BE2C (cell line): Measurements from ENCODE around the gene MYOF.

Source experiments
- DNase-seq: peaks from one replicate; pipeline ENCODE4 v3.0.0-alpha.2; 2020
- H3K27me3 ChIP-seq: fragments of 250-450 bp; sonication (Bioruptor Pico); 2 replicates; pipeline ENCODE4 v1.5.1; 2020; ENCODE audit warnings: mild to moderate bottlenecking
- H3K36me3 ChIP-seq: fragments of 250-450 bp; sonication (Bioruptor Pico); 2 replicates; pipeline ENCODE4 v1.5.1; 2020; ENCODE audit warnings: mild to moderate bottlenecking
- H3K4me1 ChIP-seq: fragments of 250-450 bp; sonication (Bioruptor Pico); 2 replicates; pipeline ENCODE4 v1.5.1; 2020
- H3K4me3 ChIP-seq: 2 replicates; pipeline ENCODE4 v1.5.1; 2011; ENCODE audit warnings: low read depth, low read length
- H3K9me3 ChIP-seq: fragments of 250-450 bp; sonication (Bioruptor Pico); 2 replicates; pipeline ENCODE4 v1.5.1; 2020
- TF ChIP-seq, protein P1 (sequence below): IDR thresholded peaks from 2 replicates; pipeline ENCODE4 v1.5.1; 2012; ENCODE audit warnings: mild to moderate bottlenecking, low read depth, low read length

Gene MYOF

DNA sequence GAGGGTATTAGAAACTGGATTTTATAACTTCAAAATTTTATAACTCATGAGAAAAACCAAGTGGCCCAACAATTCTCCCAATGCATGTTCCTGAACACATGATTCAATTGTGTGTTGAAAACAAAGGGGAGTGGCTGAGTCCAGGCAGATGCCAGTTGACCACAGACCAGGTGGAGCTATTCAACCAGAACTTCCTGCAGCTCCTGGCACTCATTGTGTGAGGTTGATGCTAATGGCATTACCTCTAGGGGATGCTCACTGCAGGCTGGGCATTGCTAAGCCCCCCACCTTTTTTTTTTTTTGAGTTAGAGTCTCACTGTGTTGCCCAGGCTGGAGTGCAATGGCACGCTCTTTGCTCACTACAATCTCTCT, 20.3 kb downstream of the MYOF start:
- no peaks in the 10 kb centered on the region for H3K4me1 ChIP-seq
- DNase-seq, result peak; percentile 18
- H3K36me3 ChIP-seq, result no peaks in the 10 kb centered on the region
- no peaks in the 10 kb centered on the region for H3K27me3 ChIP-seq
- H3K9me3 ChIP-seq, result no peaks in the 10 kb centered on the region
- TF ChIP-seq, protein P1, sequence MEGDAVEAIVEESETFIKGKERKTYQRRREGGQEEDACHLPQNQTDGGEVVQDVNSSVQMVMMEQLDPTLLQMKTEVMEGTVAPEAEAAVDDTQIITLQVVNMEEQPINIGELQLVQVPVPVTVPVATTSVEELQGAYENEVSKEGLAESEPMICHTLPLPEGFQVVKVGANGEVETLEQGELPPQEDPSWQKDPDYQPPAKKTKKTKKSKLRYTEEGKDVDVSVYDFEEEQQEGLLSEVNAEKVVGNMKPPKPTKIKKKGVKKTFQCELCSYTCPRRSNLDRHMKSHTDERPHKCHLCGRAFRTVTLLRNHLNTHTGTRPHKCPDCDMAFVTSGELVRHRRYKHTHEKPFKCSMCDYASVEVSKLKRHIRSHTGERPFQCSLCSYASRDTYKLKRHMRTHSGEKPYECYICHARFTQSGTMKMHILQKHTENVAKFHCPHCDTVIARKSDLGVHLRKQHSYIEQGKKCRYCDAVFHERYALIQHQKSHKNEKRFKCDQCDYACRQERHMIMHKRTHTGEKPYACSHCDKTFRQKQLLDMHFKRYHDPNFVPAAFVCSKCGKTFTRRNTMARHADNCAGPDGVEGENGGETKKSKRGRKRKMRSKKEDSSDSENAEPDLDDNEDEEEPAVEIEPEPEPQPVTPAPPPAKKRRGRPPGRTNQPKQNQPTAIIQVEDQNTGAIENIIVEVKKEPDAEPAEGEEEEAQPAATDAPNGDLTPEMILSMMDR, result no peak
- H3K4me3 ChIP-seq, result no peak overlapping the region

DNA sequence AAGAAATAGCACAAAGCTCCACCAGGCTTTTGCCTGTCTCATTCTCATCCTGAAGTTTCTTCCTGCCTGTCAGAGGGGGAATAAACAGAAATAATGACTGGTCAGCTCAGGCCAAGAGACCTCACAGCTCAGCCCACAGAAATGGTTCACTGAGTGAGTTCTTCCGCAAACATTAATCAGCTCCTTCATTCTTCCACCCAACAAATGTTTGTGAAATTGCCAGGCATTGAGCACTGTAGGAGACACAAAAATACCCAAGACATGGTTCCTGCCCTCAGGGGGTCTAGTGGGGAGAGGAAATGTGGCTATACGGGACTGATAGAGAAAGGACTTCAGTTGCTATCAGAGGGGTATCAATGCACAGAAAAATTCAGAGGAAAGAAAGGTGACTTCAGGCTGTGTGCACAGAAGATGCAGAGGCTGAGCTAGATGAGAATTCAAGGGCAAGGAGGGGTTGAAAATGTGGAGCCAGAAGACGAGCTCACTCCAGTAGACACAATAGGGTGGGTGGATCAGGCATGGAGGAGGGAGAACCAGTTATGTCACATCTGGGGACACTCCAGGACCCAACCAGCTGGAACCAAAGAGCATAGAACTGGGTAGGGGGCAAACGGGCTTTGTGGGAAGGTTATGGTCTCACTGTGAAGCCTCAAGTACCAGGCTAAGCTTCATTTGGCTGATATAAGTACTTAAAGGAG, 20.9 kb downstream of the MYOF start:
- DNase-seq, result no peak
- no peaks in the 10 kb centered on the region for H3K4me1 ChIP-seq
- H3K27me3 ChIP-seq, result no peaks in the 10 kb centered on the region
- no peaks in the 10 kb centered on the region for H3K36me3 ChIP-seq
- TF ChIP-seq, protein P1, result no peak
- no peak overlapping the region for H3K4me3 ChIP-seq
- H3K9me3 ChIP-seq, result no peaks in the 10 kb centered on the region

DNA sequence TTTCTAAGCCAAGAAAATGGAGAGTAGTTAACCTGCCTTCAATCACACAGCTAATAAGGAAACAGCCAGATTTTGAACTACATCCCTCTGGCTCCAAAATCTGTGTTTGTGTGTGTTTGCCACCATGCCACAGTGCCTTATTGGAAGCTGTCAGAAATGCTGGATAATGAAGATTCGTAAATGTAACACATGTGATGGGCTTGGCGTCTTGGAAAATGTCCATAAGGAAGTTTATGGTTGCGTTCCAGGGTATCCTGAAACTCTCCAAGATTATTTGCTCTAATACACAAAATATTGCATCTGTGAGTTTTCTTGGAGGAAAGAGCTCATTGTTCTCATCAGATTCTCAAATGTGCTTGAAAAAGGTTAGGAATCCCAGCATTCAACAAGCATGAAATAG, 22.7 kb downstream of the MYOF start:
- no peaks in the 10 kb centered on the region for H3K27me3 ChIP-seq
- TF ChIP-seq, protein P1, result no peak
- H3K4me1 ChIP-seq, result no peaks in the 10 kb centered on the region
- no peaks in the 10 kb centered on the region for H3K9me3 ChIP-seq
- no peak overlapping the region for H3K4me3 ChIP-seq
- DNase-seq, result no peak
- H3K36me3 ChIP-seq, result no peaks in the 10 kb centered on the region

DNA sequence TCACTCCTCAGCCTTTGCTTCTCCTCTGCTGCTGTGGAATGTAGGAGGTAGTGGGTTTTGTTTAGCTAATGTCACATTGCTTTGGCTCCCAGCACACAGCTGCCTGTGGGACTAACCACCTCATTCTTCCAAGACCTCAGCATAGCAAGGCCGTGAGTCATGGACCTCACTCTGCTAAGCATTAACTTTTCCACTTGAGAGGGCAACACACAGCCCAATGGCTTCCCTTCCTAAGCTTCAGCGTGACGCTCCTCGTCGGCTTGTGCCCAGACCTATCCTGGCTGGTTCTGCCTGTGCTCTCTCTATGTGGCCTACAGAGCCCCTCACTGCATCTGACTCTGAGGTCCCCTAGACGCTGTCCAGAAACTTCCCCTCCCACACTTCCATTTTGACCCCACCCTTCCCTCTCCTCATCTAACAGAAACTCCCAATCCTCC, 23.3 kb downstream of the MYOF start:
- TF ChIP-seq, protein P1, result no peak
- no peak overlapping the region for H3K4me3 ChIP-seq
- H3K4me1 ChIP-seq, result no peaks in the 10 kb centered on the region
- no peaks in the 10 kb centered on the region for H3K9me3 ChIP-seq
- no peaks in the 10 kb centered on the region for H3K36me3 ChIP-seq
- no peaks in the 10 kb centered on the region for H3K27me3 ChIP-seq
- no peak for DNase-seq

DNA sequence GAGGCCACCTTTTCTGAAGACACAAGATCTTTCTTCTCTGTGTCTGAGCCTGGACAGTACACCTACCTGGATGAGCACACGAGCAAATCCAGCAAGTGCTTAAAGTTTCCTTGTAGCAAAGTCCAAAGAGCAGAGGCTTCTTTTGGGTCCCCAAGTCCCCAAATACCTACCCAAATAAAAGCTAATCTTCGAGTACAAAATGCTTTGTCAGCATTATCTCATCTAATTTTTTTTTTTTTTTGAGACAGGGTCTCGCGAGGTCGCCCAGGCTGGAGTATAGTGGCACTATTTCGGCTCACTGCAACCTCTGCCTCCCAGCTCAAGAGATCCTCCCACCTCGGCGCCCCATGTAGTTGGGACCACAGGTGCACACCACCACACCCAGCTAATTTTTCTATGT, 24.6 kb downstream of the MYOF start:
- no peaks in the 10 kb centered on the region for H3K4me1 ChIP-seq
- H3K9me3 ChIP-seq, result no peaks in the 10 kb centered on the region
- TF ChIP-seq, protein P1, result no peak
- H3K27me3 ChIP-seq, result no peaks in the 10 kb centered on the region
- no peak for DNase-seq
- no peaks in the 10 kb centered on the region for H3K36me3 ChIP-seq
- no peak overlapping the region for H3K4me3 ChIP-seq

DNA sequence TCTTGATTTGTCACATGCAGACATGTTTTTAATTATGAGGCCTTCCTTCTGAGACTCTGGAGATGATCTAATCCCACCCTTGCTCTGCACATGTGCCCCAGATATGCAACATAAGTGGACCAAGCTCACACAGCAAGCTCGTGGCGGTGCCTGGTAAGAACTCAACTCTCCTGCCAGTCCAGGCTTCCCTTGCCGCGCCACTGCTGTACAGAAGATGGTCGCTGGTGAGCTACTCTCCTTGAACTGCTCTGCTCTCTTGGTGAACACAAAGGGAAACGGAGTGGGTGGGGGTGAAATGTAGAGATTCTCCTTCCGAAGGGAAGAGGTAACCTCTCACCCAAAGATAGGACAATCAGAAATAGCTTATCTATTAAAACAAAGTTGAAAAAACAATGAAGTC, 25.7 kb downstream of the MYOF start:
- no peak for DNase-seq
- Histone ChIP-seq H3K4me1 (no peaks in the 10 kb centered on the region), H3K36me3 (no peaks in the 10 kb centered on the region), H3K27me3 (no peaks in the 10 kb centered on the region), H3K4me3 (no peak overlapping the region), H3K9me3 (no peaks in the 10 kb centered on the region)
- TF ChIP-seq, protein P1, result no peak
